GM12874 (cell line): ENCODE data around the gene RAD51C.

Experiments
- TF ChIP-seq, protein P1 (sequence below): IDR thresholded peaks from 2 replicates; pipeline ENCODE4 v1.5.1; 2011; ENCODE audit warnings: low read depth, mild to moderate bottlenecking, control low read depth, low read length, moderate library complexity; ENCODE audit not compliant: insufficient read depth

The RAD51C gene

DNA sequence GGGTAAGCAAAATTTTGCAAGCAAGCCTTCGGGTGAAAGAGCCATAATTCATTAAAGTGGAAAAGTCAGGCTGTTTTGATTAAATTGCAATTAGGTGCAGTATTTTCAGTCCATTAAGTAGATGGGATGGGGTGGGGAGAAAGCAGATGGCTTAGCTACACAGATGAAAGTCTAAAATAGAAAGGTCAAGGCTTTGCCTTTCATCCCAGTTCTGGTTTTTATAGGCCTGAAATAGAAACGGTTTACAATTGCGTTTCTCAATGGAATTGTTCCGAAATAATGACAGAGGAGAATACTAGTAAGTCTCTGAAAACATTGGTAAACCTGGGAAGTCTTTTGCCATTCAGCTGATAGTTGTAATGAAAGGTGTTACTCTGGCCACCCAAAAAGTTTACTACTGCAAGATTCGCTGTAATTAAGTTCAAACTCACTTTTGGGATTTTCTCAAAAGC is 64.8 kb downstream of the RAD51C start:
- TF ChIP-seq, protein P1, sequence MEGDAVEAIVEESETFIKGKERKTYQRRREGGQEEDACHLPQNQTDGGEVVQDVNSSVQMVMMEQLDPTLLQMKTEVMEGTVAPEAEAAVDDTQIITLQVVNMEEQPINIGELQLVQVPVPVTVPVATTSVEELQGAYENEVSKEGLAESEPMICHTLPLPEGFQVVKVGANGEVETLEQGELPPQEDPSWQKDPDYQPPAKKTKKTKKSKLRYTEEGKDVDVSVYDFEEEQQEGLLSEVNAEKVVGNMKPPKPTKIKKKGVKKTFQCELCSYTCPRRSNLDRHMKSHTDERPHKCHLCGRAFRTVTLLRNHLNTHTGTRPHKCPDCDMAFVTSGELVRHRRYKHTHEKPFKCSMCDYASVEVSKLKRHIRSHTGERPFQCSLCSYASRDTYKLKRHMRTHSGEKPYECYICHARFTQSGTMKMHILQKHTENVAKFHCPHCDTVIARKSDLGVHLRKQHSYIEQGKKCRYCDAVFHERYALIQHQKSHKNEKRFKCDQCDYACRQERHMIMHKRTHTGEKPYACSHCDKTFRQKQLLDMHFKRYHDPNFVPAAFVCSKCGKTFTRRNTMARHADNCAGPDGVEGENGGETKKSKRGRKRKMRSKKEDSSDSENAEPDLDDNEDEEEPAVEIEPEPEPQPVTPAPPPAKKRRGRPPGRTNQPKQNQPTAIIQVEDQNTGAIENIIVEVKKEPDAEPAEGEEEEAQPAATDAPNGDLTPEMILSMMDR, result no peak

DNA sequence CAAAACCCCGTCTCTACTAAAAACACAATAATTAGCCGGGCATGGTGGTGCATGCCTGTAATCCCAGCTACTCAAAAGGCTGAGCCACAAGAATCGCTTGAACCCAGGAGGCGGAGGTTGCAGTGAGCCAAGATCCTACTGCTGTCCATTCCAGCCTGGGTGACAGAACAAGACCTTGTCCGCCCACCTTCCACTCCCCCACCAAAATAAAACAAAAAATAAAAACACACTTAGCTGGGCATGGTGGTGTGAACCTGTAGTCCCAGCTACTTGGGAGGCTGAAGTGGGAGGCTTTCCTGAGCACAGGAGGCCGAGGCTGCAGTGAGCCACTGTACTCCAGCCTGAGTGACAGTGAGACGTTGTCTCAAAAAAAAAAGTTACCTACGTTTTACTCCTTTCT is 66.5 kb downstream of the RAD51C start:
- TF ChIP-seq, protein P1, result no peak

DNA sequence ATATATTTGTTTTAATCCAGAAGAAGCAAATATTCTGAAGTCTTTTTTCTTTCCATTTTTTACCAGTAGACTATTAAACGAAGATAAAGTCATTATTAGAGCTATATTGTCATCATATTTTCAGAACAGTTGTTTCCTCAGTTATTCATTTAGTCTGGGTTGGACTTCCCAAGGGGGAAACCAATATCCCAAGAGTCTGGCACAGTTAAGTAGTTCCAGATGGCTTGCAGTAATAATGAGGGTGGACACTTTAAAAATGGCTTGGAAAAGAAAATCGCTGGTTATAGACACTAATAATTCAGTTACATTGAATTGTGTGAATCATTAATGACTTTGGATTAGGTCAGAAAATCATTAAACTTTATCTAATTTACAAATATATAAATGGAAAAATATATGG is 67.1 kb downstream of the RAD51C start:
- TF ChIP-seq, protein P1, result no peak

DNA sequence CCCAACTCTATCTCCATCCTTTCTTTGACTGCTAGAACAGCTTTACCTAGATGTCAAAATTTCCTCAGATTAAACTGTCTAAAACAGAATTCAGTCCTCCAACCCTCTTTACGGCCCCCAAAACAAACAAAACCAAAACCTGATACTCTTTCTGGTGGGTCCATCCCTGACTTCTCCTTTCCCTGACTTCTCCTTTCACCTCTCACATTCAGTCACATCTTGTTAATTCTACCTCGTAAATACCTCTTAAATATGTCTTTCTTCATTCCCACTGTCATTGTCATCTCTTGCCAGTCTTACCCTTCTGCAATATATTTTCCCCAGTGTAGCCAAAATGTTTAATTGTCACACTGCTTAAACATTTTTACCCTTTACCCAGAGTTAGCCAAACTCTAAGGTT is 67.8 kb downstream of the RAD51C start:
- TF ChIP-seq, protein P1, result no peak

DNA sequence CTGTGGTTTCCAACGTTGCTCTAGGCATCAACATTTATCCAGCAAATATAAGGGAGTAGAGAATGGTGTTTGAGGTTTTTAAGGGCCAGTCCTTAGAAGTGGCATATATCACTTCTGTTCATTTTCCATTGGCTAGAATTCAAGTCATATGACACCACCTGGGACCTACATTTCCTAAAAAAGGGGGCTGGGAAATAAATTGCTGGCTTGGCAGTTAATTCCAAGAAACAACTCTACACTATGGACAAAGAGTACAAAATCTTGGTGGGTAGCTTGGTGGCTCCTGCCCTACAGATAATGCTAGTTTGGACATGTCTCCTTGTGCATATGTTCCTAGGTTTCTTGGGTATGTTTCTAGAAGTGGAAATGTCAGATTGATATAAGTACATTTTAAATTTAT is 70.9 kb downstream of the RAD51C start:
- TF ChIP-seq, protein P1, result no peak

DNA sequence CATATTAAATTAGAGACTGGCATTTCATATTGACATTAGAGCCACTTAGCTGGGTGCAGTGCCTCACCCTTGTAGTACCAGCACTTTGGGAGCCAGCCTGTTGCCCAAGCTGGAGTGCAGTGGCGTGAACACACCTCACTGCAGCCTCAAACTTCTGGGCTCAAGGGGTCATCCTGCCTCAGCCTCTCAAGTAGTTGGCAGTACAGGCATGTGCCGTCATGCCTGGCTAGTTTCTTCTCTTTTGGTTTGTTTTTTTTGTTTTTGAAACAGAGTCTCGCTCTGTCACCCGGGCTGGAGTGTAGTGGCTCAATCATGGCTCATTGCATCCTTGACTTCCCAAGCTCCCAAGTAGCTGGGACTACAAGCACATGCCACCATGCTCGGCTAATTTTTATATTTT is 72.0 kb downstream of the RAD51C start:
- TF ChIP-seq, protein P1, result no peak

DNA sequence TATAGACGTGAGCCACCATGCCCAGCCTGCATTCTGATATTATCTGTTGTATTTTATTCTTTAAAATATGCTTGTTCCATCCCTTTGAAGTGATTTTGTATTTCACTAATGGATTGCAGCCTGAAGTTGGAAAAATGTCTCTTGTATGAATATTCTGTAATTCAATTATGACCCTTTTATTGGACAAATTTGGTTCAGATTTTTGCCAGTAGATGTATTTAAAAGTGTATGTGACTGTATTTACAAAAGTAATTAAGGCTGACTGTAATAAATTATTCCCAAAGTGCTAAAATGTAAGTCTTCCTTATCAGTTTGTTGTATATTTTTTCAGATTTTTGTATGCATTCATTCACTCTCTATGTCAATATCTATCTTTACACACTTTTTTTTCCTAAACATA is 87.0 kb downstream of the RAD51C start:
- TF ChIP-seq, protein P1, result no peak

DNA sequence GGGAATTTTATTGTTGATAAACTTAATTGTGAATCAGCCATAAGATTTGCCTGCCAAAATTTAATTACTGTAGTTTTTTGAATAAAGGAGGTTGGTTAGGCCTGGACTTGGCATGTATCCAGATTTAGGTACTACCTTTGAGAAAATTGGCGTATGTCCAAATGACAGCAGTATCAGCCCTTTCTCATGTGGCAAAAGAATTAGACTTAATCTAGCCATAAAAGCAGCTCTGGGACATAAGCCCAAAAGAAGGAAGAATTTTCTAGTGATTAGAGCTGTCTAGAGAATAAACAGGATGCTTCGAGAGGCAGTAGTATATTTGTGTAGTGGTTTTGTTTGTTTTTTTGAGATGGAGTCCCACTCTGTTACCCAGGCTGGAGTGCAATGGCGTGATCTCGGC is 91.0 kb downstream of the RAD51C start:
- TF ChIP-seq, protein P1, result no peak
